Measurements from ENCODE around the gene NTMT2.
"Not testable (repeated sequence)": the region's sequence is repeated elsewhere in the genome, so short reads cannot be mapped to it uniquely, and the experiment has no call there.

GRCh38 chr1:170113140-170113539 is 32.6 kb upstream of the NTMT2 start:
- not testable (repeated sequence) for TF ChIP-seq EZH2 (IDR thresholded peaks at IDR 0.05; ENCODE audit: insufficient read depth, poor library complexity, severe bottlenecking); EZH2phosphoT487 (IDR thresholded peaks at IDR 0.05; ENCODE audit: insufficient read depth, low read depth)
